DMS153 treated with DMSO at 0.1 percent for 48 hours (cell line): ENCODE measurements around the gene HPD.
"Not testable (repeated sequence)": the region's sequence is repeated elsewhere in the genome, so short reads cannot be mapped to it uniquely, and the experiment has no call there.

Source experiments
- DNase-seq: peaks from one replicate; lab custom pipeline; 2025; ENCODE audit not compliant: unreplicated experiment; lab: John Stamatoyannopoulos, UW

HPD gene

GRCh38 chr12:121866331-121866730 lies 7.7 kb upstream of the HPD start:
- no peak for DNase-seq

DNA sequence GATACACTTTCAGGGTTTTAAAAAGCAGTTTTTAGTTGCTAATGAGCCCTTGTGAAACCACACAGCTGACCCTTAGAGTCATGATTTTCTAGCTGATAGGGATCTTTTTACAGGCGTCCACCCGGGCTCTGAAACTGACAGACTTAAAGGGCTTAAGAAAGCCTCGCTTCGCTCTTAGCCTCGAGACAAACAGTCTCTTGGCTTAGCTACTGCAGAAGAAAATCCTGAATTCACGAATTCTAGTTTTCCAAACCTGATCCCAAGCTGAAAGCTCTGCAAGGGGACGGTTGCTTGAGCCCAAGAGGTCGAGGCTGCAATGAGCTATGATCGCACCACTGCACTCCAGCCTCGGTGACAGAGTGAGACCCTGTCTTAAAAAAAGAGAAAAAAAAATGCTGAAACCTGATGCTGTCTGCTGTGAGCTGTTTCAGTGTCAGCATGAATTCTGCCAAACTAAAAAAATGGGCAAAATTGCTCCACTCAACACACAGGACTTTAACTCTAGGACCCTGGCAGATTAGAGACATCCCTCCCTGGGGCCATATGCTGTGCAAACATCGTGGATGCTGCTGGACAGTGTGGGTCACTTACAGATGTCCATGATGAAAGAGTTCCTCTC lies 3.1 kb upstream of the HPD start:
- DNase-seq, result no peak

DNA sequence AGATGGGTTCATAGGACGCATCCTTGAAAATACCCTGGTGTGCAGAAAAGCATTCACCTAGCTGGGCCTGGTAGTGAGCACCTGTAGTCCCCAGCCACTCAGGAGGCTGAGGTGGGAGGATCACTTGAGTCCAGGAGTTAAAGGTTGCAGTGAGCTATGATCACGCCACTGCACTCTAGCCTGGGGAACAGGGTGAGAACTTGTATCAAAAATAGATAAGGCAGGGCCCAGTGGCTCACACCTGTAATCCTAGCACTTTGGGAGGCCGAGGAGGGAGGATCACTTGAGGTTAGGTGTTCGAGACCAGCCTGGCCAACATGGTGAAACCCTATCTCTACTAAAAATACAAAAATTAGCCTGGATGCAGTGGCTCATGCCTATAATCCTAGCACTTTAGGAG lies 2.0 kb upstream of the HPD start:
- not testable (repeated sequence) for DNase-seq

- no peak for DNase-seq
Measured at GRCh38 chr12:121860257-121860656, 1.6 kb upstream of the HPD start.

DNA sequence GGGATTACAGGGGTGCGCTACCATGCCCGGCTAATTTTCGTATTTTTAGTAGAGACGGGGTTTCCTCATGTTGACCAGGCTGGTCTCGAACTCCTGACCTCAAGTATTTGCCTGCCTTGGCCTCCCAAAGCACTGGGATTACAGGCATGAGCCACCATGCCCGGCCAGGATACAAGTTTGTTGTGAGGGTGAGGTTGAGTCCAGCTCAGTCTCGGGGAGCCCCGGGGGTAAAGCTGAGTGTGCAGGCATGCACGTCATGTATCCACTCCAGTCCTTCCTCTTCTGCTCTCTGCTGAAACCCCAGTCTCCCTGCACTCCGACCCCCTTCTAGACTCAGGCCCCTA lies 369 bp downstream of the HPD start:
- no peak for DNase-seq

DNA sequence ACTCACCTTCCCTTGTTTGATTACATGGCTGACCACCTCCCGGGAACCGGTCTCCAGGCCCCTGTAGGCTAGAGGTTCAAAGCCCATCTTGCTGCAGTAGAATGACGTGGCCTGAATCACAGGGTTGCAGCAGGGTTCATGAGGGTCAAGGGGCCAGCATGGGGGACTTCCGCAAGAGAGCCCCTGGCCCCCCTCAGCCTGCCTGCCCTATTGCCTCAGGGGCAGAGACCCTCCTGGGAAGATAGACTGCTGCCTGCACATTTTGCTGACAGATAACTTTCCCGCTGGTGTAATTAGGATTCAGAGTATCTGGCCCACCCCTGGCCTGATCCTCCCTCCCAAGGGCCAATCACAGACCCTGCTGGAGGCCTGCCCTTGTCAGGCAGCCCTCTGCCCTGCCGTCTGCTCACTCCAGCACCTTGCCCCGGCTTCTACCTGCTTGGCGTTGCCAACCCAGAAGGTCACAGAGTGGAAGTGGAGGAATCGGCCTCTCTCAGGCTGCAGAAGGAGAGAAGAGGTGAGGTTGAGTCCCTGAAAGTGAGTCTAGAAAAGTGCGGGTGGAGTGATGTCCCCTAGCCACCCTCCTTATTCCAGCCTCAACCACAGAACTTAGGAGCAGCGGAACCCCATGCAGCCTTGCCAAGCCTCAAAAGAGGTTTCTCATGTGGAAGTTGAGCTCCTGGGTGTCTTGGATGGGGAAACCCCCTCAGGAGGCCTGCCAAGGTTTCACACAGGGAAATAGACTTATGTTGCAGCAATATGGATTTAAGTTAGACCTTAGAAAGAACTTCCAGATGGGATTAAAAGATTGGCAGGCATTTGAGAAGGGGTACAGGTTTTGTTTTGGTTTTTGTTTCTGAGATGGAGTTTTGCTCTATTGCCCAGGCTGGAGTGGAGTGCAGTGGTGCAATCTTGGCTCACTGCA lies 1.1 kb downstream of the HPD start:
- no peak for DNase-seq

DNA sequence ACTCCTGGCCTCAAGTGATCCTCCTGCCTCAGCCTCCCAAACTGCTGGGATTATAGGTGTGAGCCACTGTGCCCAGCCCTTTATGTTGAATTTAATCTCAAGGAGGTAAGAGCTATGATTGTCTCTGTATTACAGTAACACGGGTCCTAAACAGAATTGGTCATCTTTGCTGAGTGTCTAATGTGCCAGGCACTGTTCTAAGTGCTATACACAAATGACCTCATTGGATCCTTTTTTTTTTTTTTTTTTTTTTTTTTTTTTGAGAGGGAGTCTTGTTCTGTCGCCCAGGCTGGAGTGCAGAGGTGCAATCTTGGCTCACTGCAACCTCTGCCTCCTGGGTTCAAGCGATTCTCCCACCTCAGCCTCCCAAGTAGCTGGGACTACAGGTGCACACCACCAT lies 6.3 kb downstream of the HPD start:
- DNase-seq, result not testable (repeated sequence)

- DNase-seq, result no peak
Measured at GRCh38 chr12:121849665-121850064, 9.0 kb downstream of the HPD start.

GRCh38 chr12:121849211-121849610 lies 9.4 kb downstream of the HPD start:
- no peak for DNase-seq

- no peak for DNase-seq
Measured at GRCh38 chr12:121845701-121846100, 13.0 kb downstream of the HPD start.

DNA sequence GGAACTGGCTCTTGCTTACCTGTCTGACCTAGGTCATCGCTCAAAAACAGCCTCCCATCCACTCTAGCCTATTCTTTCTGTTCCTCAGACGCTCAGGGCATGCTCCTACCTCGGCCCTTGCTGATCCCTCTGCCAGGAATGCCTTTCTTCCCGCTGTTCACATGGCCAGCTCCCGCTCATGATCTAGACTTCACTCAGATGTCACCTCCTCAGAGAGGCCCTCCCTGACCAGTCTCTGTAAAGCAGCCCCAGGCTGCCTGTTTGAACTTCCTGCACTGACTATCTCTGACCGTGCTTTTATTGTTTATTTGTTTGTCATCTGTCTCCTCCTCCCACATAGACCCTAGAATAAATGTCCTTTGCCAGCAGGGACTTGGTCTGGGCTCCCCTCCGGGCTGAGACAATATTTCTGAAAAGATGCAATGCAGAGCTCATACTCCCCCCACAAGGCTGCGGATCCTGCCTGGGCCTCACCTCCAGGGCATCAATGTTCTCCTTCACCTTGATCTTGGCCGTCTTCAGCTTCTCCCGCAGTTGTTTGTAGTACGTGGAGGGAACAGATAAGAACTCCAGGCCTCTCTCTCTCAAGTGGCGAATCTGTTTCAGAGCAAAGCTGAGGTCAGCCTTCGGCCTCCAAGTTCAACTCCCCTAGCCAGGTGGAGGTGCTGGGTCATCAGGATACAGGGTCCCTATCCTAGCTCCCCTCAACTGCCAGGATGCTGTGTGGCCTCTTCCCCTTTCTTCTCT lies 15.2 kb downstream of the HPD start:
- DNase-seq, result no peak

- no peak for DNase-seq
Measured at GRCh38 chr12:121839993-121840761, 18.5 kb downstream of the HPD start.

DNA sequence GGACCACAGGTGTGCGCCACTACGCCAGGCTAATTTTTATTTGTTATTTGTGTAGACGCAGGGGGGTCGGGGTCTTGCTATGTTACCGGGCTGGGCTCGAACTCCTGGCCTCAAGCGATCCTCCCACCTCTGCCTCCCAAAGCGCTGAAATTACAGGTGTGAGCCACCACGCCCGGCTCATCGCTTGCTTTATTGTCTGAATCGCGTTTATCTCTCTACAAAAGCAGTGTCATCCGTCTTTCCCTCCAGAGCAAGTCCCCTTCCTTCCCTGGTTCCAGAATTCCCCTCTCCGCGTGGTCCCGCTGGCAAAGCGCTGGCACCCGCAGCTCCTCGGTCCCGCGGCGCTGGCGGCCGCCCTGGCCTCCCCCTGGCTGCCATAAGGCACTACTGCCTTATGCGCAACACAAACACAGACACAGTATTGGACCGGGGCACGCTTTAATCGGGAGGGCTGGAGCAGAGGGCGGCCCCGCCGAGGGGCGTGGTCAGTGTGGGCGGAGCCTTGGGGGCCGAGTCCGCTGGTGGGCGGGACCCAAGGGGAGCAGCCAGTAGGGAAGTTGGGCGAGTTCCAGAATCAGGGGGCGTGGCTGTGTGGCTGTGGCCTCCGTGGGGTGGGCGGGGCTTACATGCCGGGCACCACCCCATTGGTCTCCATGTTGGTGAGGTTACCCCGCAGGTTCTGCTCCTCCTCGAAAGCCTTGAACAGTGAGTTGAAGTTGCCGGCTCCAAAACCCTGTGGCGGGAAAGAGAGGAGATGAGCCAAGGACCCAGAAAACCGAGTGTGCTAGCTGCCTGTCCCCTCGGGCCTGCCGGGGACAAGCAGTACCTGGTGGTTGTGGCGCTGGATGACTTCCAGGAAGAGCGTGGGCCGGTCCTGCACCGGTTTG lies 19.3 kb downstream of the HPD start:
- DNase-seq, result peak; percentile 93

DNA sequence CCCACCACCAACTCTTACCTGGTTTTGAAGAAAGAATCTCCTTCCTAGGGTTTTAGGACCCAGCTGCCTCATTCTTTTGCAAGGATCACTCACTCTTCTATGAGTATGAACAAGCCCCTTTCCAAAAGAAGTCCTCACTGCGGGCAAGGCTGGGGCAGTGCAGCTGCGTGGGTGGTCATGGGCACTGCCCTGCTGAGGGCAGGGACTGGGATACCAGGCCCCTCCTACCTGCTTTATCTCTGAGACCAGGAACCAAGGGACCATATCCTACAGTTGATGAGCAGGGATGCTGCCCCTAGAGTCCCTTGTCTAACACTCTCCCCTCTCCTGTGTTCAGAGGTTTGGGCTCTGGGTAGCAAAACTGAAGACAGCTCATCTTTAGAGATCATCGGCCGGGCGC lies 20.5 kb downstream of the HPD start:
- DNase-seq, result no peak

GRCh38 chr12:121837680-121838079 lies 21.0 kb downstream of the HPD start:
- no peak for DNase-seq

DNA sequence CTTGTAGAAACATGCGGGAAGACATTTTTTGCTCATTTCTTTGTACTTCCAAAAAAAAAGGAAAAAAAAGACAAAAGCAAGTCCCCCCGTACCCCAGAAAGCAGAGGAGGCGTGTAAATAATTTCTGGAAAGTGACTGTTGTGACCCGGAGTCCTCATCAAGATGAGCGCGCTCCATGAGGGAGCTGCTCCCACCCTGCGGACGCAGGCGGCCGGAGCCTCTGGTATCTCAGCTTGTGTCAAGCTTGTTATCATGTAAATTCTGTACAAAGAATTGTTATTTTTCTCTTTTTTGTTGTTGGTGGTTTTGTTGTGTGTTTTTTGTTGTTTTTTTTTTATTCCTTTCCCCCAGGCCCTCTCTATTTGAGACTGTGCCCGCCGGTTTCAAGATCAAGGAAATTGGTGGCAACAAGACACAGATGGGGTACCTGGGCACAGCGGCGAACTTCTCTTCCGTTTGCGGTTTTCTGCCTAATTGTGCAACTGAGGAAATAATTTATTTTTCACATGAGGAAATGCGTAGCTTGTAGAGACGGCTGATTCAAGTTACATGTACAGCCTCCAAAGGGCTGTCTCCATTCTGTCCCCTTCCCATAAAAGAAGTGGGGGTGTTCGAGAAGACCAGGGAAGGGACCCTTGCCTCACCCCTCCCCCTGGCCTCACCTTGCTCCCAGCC lies 27.0 kb downstream of the HPD start:
- DNase-seq, result no peak

- no peak for DNase-seq
Measured at GRCh38 chr12:121830588-121831265, 27.9 kb downstream of the HPD start.

DNA sequence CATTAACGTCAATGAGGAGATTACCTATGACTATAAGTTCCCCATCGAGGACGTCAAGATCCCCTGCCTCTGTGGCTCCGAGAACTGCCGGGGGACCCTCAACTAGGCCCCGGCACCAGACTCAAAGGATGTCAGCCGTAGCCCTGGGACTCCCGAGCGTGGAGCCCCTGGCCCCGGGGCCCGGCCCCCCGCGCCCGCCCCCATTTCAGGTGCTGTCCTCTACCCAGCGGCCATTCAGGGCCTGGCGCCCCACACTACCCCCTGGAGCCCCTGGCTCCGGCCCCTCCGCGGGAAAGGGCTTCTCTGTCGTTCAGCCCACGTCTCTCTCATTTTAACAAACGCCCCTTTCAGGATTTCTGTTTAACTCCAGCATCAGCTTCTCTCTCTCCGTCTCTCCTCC lies 28.5 kb downstream of the HPD start:
- DNase-seq, result no peak

DNA sequence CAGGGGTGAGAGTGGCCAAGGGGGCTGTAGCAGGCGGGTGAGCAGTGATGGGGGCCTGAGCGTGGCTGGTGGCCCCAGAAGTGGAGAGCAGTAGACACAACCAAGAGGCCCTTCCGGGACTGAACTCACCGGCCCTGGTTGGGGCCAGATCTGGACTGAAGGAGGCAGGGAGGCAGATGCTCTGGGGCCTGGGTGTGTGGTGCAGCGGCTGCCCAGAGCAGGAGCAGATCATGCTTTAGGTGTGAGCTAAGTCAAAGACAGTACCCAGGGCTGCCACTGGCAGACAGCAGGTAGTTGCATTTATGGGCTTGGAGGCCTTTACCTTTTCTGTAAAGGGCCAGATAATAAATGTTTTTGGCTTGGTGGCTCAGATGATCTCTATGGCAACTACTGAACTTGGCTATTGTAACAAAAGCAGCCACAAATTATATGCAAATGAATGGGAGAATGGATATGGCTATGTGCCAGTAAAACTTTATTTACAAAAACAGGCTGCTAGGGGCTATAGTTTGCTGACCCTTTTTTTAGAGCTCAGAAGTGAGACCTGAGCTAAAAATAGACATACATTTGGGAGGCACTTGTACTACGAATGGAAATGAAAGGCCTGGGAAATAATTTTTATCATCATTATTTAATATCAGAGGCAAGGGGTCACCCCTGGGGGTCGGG lies 29.3 kb downstream of the HPD start:
- no peak for DNase-seq
